Panc1 (cell line): ENCODE results near the gene ZNF326. TPM values are rescaled to one million over a fixed set of nuclear protein-coding genes. Genes with fewer than 3 reads are reported as not detected.

Experiments used
- ATAC-seq: fragments of 200-7000 bp; cut with Tn5 transposase; 2 replicates; pipeline ENCODE4 v1.9.1; 2020; ENCODE audit warnings: mild to moderate bottlenecking, moderate library complexity
- BruUV-seq: library from RNA; stranded (reverse); fragments of 400-500 nt; replicated peaks from 2 replicates; lab custom pipeline; 2021; lab: Mats Ljungman, UMichigan
- CTCF ChIA-PET: fragments of 300-600 bp; sonication (Branson Sonifier 250); formaldehyde crosslinking; loops from one replicate; lab custom pipeline; 2022; ENCODE audit warnings: antibody characterized with exemption; lab: Charles Lee
- POLR2A ChIA-PET: fragments of 300-600 bp; sonication (Branson Sonifier 250); formaldehyde crosslinking; loops from one replicate; lab custom pipeline; 2022; ENCODE audit warnings: antibody characterized with exemption; lab: Charles Lee
- DNase-seq: peaks from one replicate; pipeline ENCODE4 v3.0.0-alpha.2; 2010; ENCODE audit warnings: low read depth, low spot score
- H3K27ac ChIP-seq: 2 replicates; pipeline ENCODE4 v1.5.1; 2011; ENCODE audit warnings: mild to moderate bottlenecking, low read length, inconsistent platforms
- H3K27me3 ChIP-seq: fragments of 200-500 bp; sonication (Bioruptor generic); 2 replicates; pipeline ENCODE4 v1.6.0; 2014; ENCODE audit warnings: low read length, inconsistent platforms; ENCODE audit not compliant: control insufficient read depth, insufficient read depth
- H3K36me3 ChIP-seq: fragments of 200-500 bp; sonication (Bioruptor generic); 2 replicates; pipeline ENCODE4 v1.5.1; 2014; ENCODE audit warnings: inconsistent platforms, mild to moderate bottlenecking, low read length, moderate library complexity; ENCODE audit not compliant: control insufficient read depth, insufficient read depth
- H3K4me1 ChIP-seq: 2 replicates; pipeline ENCODE4 v1.5.1; 2011; ENCODE audit warnings: inconsistent platforms, mild to moderate bottlenecking, low read length, moderate library complexity; ENCODE audit not compliant: control insufficient read depth, insufficient read depth
- H3K4me3 ChIP-seq, 2 experiments: 2 replicates each; pipeline ENCODE4 v1.5.1; 2011 to 2012; ENCODE audit warnings: low read depth in 2 of 2, low read length in 2 of 2, mild to moderate bottlenecking in 2 of 2, inconsistent platforms in 1 of 2, moderate library complexity in 1 of 2
- H3K9me3 ChIP-seq: fragments of 200-500 bp; sonication (Bioruptor generic); 2 replicates; pipeline ENCODE4 v1.5.1; 2014; ENCODE audit warnings: low read depth, mild to moderate bottlenecking, inconsistent platforms, low read length, moderate library complexity; ENCODE audit not compliant: control insufficient read depth, insufficient read depth
- CTCF ChIP-seq: fragments of 450-650 bp; IDR thresholded peaks from 2 replicates; pipeline ENCODE4 v1.5.1; 2017; ENCODE audit warnings: mild to moderate bottlenecking
- POLR2AphosphoS5 ChIP-seq: IDR thresholded peaks from 2 replicates; pipeline ENCODE4 v1.6.1; 2012; ENCODE audit warnings: mild to moderate bottlenecking, low read depth, low read length, moderate library complexity
- REST ChIP-seq, 2 experiments: IDR thresholded peaks; 2 replicates each; pipeline ENCODE4 v1.6.1; 2011 to 2012; ENCODE audit warnings: low read depth in 2 of 2, control low read depth in 1 of 2, low read length in 1 of 2, mild to moderate bottlenecking in 1 of 2, moderate library complexity in 1 of 2; ENCODE audit not compliant: insufficient read depth in 1 of 2
- SIN3A ChIP-seq: IDR thresholded peaks from 2 replicates; pipeline ENCODE4 v1.6.1; 2012; ENCODE audit warnings: low read depth, mild to moderate bottlenecking, low read length, moderate library complexity, borderline replicate concordance; ENCODE audit not compliant: insufficient read depth
- TCF7L2 ChIP-seq: IDR thresholded peaks from 2 replicates; pipeline ENCODE4 v1.6.1; 2011; ENCODE audit warnings: mild to moderate bottlenecking, low read depth, low read length, inconsistent platforms
- in situ Hi-C: cut with HindIII; loops from 2 replicates; pipeline ENCODE4 v1.10.0; 2016; ENCODE audit warnings: low sequenced_read_pairs, low pct_unique_long_range_greater_than_20kb
- intact Hi-C: fragments of 100-400 bp; cut with micrococcal nuclease; formaldehyde crosslinking; loops from one replicate; pipeline ENCODE4 v1.10.0; 2022; ENCODE audit not compliant: unreplicated experiment
- total RNA-seq: library from RNA; stranded (reverse); gene quantifications from one replicate; pipeline ENCODE4 v1.2.1, GENCODE V29; 2021; ENCODE audit not compliant: unreplicated experiment

The ZNF326 gene
- total RNA-seq, 1 experiment from 2014 or later: 19.7 TPM

DNA sequence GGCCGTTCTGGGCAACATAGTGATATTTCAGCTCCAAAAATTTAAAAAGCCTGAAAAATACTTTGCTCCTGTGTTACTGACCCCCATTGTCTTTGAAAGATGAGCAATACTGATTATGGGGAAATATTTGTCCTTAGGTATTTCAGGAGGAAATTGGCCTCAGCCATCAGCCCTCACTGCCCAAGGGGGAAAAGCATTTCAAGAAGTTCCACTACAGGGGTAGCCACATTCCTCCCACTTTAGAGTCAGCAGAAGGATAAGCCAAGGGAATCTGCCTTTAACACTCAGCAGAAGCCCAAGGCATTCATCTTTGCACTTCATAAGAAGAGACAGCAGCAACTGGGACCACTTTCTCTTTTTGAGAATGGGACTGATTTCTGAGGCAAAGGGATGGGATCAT, 40.5 kb upstream of the ZNF326 start:
- H3K4me1 ChIP-seq: no peaks in the 10 kb centered on the region
- ATAC-seq (no peak), DNase-seq (no peak)
- H3K36me3 ChIP-seq: no peaks in the 10 kb centered on the region
- intact Hi-C loops: no loop called here
- ChIA-PET CTCF (no interaction called here), POLR2A (no interaction called here)
- no peak overlapping the region for H3K27ac ChIP-seq
- BruUV-seq: no TSS peak
- in situ Hi-C loops: no loop called here
- no peak for TF ChIP-seq TCF7L2
- no peak for TF ChIP-seq SIN3A
- no peak for TF ChIP-seq REST (IDR thresholded peaks at IDR 0.05; ENCODE audit: insufficient read depth in 1 of 2, low read depth in 2 of 2, low read length in 1 of 2)
- TF ChIP-seq POLR2AphosphoS5: no peak
- TF ChIP-seq CTCF: no peak
- no peaks in the 10 kb centered on the region for H3K9me3 ChIP-seq
- H3K4me3 ChIP-seq: no peak overlapping the region
- H3K27me3 ChIP-seq: no peaks in the 10 kb centered on the region

GRCh38 chr1:89955311-89956205, 39.4 kb upstream of the ZNF326 start:
- no peak overlapping the region for H3K27ac ChIP-seq
- intact Hi-C loops (no loop called here), in situ Hi-C loops (no loop called here)
- no peak for DNase-seq
- no peaks in the 10 kb centered on the region for H3K36me3 ChIP-seq
- H3K27me3 ChIP-seq: no peaks in the 10 kb centered on the region
- BruUV-seq: no TSS peak
- H3K4me3 ChIP-seq: no peak overlapping the region
- ChIA-PET CTCF (no interaction called here), POLR2A (interaction anchor here (0.6 kb wide), 1 partner anchor 130 kb away, joined by 4 read pairs; no protein-coding TSS in a partner anchor)
- H3K4me1 ChIP-seq: no peaks in the 10 kb centered on the region
- H3K9me3 ChIP-seq: no peaks in the 10 kb centered on the region
- ATAC-seq: no peak
- TF ChIP-seq REST (IDR thresholded peaks at IDR 0.05; ENCODE audit: insufficient read depth in 1 of 2, low read depth in 2 of 2, low read length in 1 of 2) (no peak), SIN3A (no peak), TCF7L2 (no peak), POLR2AphosphoS5 (no peak), CTCF (no peak)
